KBM-7 (cell line): ENCODE measurements around the gene SPTLC2.

Experiments used
- DNase-seq: peaks from one replicate; pipeline ENCODE4 v3.0.0-alpha.2; 2015
- in situ Hi-C: fragments of 300-500 bp; cut with MboI; formaldehyde crosslinking; loops from 2 replicates; pipeline ENCODE4 v1.14.3; 2020; ENCODE audit warnings: low sequenced_read_pairs, low pct_unique_long_range_greater_than_20kb, mixed read lengths

SPTLC2 gene

GRCh38 chr14:77489041-77489440 lies 127.4 kb downstream of the SPTLC2 start:
- no peak for DNase-seq
- in situ Hi-C loops: no loop called here

- in situ Hi-C loops: no loop called here
- no peak for DNase-seq
Measured at GRCh38 chr14:77488558-77488957, 127.9 kb downstream of the SPTLC2 start.

- DNase-seq: no peak
- in situ Hi-C loops: no loop called here
Measured at GRCh38 chr14:77485901-77486678, 130.3 kb downstream of the SPTLC2 start.

GRCh38 chr14:77485256-77485655 lies 131.2 kb downstream of the SPTLC2 start:
- in situ Hi-C loops: no loop called here
- DNase-seq: no peak

GRCh38 chr14:77482422-77482821 lies 134.0 kb downstream of the SPTLC2 start:
- in situ Hi-C loops: no loop called here
- no peak for DNase-seq

GRCh38 chr14:77478796-77479195 lies 137.6 kb downstream of the SPTLC2 start:
- DNase-seq: no peak
- in situ Hi-C loops: no loop called here

- in situ Hi-C loops: no loop called here
- no peak for DNase-seq
Measured at GRCh38 chr14:77478029-77478428, 138.4 kb downstream of the SPTLC2 start.

GRCh38 chr14:77475432-77476115 lies 140.9 kb downstream of the SPTLC2 start:
- in situ Hi-C loops: no loop called here
- no peak for DNase-seq

GRCh38 chr14:77474479-77475177 lies 141.8 kb downstream of the SPTLC2 start:
- in situ Hi-C loops: no loop called here
- DNase-seq: no peak

GRCh38 chr14:77473921-77474320 lies 142.5 kb downstream of the SPTLC2 start:
- DNase-seq: no peak
- in situ Hi-C loops: no loop called here

GRCh38 chr14:77470224-77470870 lies 146.1 kb downstream of the SPTLC2 start:
- in situ Hi-C loops: no loop called here
- DNase-seq: no peak

- in situ Hi-C loops: no loop called here
- DNase-seq: no peak
Measured at GRCh38 chr14:77469539-77469938, 146.9 kb downstream of the SPTLC2 start.

GRCh38 chr14:77469067-77469505 lies 147.4 kb downstream of the SPTLC2 start:
- in situ Hi-C loops: no loop called here

GRCh38 chr14:77467801-77468200 lies 148.6 kb downstream of the SPTLC2 start:
- in situ Hi-C loops: no loop called here
- DNase-seq: no peak

More at GRCh38 chr14:77469067-77469505, 147.4 kb downstream of the SPTLC2 start:
- no peak for DNase-seq

- in situ Hi-C loops: no loop called here
- DNase-seq: peak; percentile 83
Measured at GRCh38 chr14:77459072-77459723, 157.2 kb downstream of the SPTLC2 start.

GRCh38 chr14:77458249-77458950 lies 158.0 kb downstream of the SPTLC2 start:
- in situ Hi-C loops: no loop called here
- DNase-seq: peak; percentile 65

- in situ Hi-C loops: no loop called here
Measured at GRCh38 chr14:77457522-77458248, 158.8 kb downstream of the SPTLC2 start, which contains the start of the genes AHSA1 and VIPAS39. TSS of gene AHSA1 (plus strand) at chr14:77458093. CDS start at chr14:77458190, 97 bp downstream. TSS of gene VIPAS39 (minus strand) at chr14:77457601. CDS start at chr14:77454102, 3,499 bp downstream.

GRCh38 chr14:77457115-77457521 lies 159.3 kb downstream of the SPTLC2 start:
- no peak for DNase-seq
- in situ Hi-C loops: no loop called here

More at GRCh38 chr14:77457522-77458248, 158.8 kb downstream of the SPTLC2 start, which contains the start of the genes AHSA1 and VIPAS39:
- DNase-seq: peak; percentile 99
